Adrenal gland (tissue), 12 donors: ENCODE results near the gene RNU6-1. TPM values are rescaled to one million over a fixed set of nuclear protein-coding genes. Genes with fewer than 3 reads are reported as not detected.
A peak's percentile ranks its signal among the peaks of the same experiment; 100 is the strongest.

Experiments
- DNase-seq, 7 donors: peaks; one replicate each; pipeline ENCODE4 v3.0.0-alpha.2; 2019 to 2020
- H3K27ac ChIP-seq, 5 donors: fragments of 200-600 bp; sonication (generic) in 4 of 5; 1 replicate in 3 of 5; 2 replicates in 2 of 5; pipeline versions ENCODE4 v1.5.1 to v1.8.0; 2016 to 2020; ENCODE audit warnings: mild to moderate bottlenecking in 1 of 5
- H3K27me3 ChIP-seq: fragments of 200-600 bp; 2 replicates; pipeline ENCODE4 v1.8.0; 2021
- H3K36me3 ChIP-seq, 2 donors: fragments of 200-600 bp; replicated peaks in 1 of 2; 1 replicate in 1 of 2; 2 replicates in 1 of 2; pipeline versions ENCODE4 v1.5.1 to v1.8.0; 2018 to 2022
- H3K4me1 ChIP-seq, 2 donors: fragments of 200-600 bp; replicated peaks in 1 of 2; 1 replicate in 1 of 2; 2 replicates in 1 of 2; pipeline versions ENCODE4 v1.5.1 to v1.8.0; 2018 to 2021
- H3K4me3 ChIP-seq, 4 donors: fragments of 200-600 bp; sonication (generic) in 3 of 4; one replicate each; pipeline ENCODE4 v1.5.1; 2016 to 2018
- H3K9me3 ChIP-seq, 3 donors: fragments of 200-600 bp; sonication (generic) in 1 of 3; replicated peaks in 1 of 3; 1 replicate in 2 of 3; 2 replicates in 1 of 3; pipeline versions ENCODE4 v1.5.1 to v1.8.0; 2016 to 2021
- POLR2A ChIP-seq, 2 donors: fragments of 450-650 bp; IDR thresholded peaks; one replicate each; pipeline ENCODE4 v1.6.1; 2017; ENCODE audit warnings: antibody characterized with exemption in 2 of 2, mild to moderate bottlenecking in 2 of 2, moderate library complexity in 1 of 2
- WGBS, 4 donors: extraction: QIAGEN DNeasy Blood & Tissue Kit in 2 of 4; methylation state at CpG; one replicate each; pipeline versions ENCODE4 v1.1.5 to v1.1.7; 2013 to 2017; 5-methylcytosine and 5-hydroxymethylcytosine counted together
- intact Hi-C, 2 donors: fragments of 100-400 bp; cut with DNase I; formaldehyde crosslinking; loops; one replicate each; pipeline versions ENCODE4 v1.14.1 to v1.15.0; 2022 to 2023
- polyA plus RNA-seq, 3 donors: library from polyadenylated mRNA; stranded (reverse); fragments of 200-250 nt in 2 of 3; fragments of 350-450 nt in 1 of 3; fragmentation: Illumina TruSeq in 1 of 3; extraction: RNeasy Lipid Tissue Mini Kit (QIAGEN cat#74804) in 1 of 3; gene quantifications; one replicate each; pipeline ENCODE4 v1.2.3, GENCODE V29; 2013 to 2014
- total RNA-seq, 9 donors: library from RNA; depleted of rRNA in 4 of 9; stranded (reverse); fragments of >200 nt in 4 of 9; fragments of 120-200 nt in 1 of 9; fragmentation: NEBNext Ultra II Directional in 1 of 9; extraction: Animal tissue kit (Norgen Biotek cat#: 25700) in 1 of 9; gene quantifications; one replicate each; pipeline versions ENCODE4 v1.1.0 to v1.2.4, GENCODE V29; 2013 to 2023
- TF ChIP-seq, protein P1 (sequence below), 6 experiments: fragments of 450-650 bp in 4 of 6; fragments of 200-600 bp in 2 of 6; sonication (generic) in 1 of 6; IDR thresholded peaks; 1 replicate in 5 of 6; 2 replicates in 1 of 6; pipeline versions ENCODE4 v1.5.1 to v1.8.0; 2016 to 2021; ENCODE audit warnings: antibody characterized with exemption in 6 of 6, mild to moderate bottlenecking in 2 of 6, moderate library complexity in 1 of 6
- donor health status: healthy with polysubstance abuse.
- donor health status: Bipolar disorder and iron deficiency.
- donor health status: DM: yes; HTN: yes; CAD: no.
- donor health status: DM: no; HTN: no; CAD: no.
- donor health status: DM: no; HTN: no; CAD: no.
- donor health status: DM: yes; HTN: yes; CAD: no.

RNU6-1 gene
- total and polyA plus RNA-seq, 12 donors, result not detected

DNA sequence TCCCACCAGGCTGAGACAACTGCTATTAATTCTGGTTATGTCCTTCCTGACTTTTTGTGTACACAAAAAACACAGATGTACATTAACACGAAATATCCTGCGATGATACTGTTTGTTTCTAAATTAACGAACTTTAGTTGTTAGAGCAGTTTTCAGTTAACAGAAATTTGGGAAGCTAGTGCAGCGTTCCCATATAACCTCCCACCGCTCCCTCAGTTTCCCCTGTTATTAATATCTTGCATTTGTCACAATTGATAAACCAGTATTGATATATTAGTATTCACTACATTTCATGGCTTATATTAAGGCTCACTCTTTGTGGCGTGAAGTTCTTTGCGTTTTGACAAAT, 45.3 kb upstream of the RNU6-1 start:
- Histone ChIP-seq H3K4me1 (peaks cover 9 to 20% of the 10 kb centered on the region in 2 donors), H3K4me3 (peak overlapping the region in 2 of 4 donors; percentile 6 to 60), H3K36me3 (no peaks in the 10 kb centered on the region), H3K27ac (peak overlapping the region in 4 of 5 donors; percentile 56 to 82 (median 67)), H3K9me3 (no peaks in the 10 kb centered on the region), H3K27me3 (no peaks in the 10 kb centered on the region)
- TF ChIP-seq POLR2A (IDR thresholded peaks at IDR 0.05), result no peak
- TF ChIP-seq, protein P1, sequence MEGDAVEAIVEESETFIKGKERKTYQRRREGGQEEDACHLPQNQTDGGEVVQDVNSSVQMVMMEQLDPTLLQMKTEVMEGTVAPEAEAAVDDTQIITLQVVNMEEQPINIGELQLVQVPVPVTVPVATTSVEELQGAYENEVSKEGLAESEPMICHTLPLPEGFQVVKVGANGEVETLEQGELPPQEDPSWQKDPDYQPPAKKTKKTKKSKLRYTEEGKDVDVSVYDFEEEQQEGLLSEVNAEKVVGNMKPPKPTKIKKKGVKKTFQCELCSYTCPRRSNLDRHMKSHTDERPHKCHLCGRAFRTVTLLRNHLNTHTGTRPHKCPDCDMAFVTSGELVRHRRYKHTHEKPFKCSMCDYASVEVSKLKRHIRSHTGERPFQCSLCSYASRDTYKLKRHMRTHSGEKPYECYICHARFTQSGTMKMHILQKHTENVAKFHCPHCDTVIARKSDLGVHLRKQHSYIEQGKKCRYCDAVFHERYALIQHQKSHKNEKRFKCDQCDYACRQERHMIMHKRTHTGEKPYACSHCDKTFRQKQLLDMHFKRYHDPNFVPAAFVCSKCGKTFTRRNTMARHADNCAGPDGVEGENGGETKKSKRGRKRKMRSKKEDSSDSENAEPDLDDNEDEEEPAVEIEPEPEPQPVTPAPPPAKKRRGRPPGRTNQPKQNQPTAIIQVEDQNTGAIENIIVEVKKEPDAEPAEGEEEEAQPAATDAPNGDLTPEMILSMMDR (IDR thresholded peaks at IDR 0.05), result no peak
- intact Hi-C loops, result no loop called here
- WGBS, 4 donors, result 68 to 75% (median 69%) methylated on average over 7 of the region's 7 CpGs
- no peak for DNase-seq

DNA sequence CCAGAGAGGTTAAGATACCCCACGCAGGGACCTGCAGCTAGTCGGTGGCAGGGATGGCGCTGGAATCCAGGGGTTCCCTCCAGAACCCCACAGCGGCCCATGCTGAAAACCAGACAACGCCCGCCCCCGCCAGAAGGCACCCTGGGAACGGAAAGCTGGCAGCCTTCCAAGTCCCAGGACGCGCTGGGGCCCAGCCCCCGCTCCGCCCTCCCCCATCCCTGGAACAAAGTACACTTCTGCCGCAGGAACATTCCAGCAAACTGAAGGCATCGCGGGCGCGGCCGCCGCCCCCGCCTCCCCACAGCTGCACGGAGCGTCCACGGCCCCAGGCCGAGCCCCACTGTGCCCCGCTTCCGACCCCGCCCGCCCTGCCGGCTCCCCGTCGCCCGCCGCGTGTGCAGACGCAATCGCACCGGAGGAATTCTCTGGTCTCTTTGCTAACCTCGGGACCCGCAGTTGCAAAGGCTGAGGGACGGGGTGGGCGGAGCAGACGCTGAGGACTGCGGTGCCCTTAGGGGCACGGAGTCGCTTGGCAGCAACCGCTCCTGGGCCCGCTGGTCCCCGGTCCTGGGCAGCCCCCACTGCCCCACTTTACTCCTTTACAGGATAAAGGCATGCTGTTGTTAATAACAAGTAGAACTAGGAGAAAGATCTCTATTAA, 44.8 kb upstream of the RNU6-1 start:
- WGBS, 4 donors, result 1 to 32% (median 3%) methylated on average over 3 to 48 of the region's 48 CpGs
- DNase-seq, result peak; percentile 76 to 87 (median 85)
- peak overlapping the region in 4 of 5 donors; percentile 56 to 82 (median 67) for H3K27ac ChIP-seq
- peak overlapping the region in 3 of 4 donors; percentile 6 to 60 (median 34) for H3K4me3 ChIP-seq
- H3K9me3 ChIP-seq, result no peaks in the 10 kb centered on the region
- intact Hi-C loops, result no loop called here
- no peaks in the 10 kb centered on the region for H3K36me3 ChIP-seq
- no peaks in the 10 kb centered on the region for H3K27me3 ChIP-seq
- peaks cover 9 to 20% of the 10 kb centered on the region in 2 donors for H3K4me1 ChIP-seq
- TF ChIP-seq, protein P1 (IDR thresholded peaks at IDR 0.05), result no peak
- TF ChIP-seq POLR2A (IDR thresholded peaks at IDR 0.05), result peak in 1 of 2 donors; percentile 53

DNA sequence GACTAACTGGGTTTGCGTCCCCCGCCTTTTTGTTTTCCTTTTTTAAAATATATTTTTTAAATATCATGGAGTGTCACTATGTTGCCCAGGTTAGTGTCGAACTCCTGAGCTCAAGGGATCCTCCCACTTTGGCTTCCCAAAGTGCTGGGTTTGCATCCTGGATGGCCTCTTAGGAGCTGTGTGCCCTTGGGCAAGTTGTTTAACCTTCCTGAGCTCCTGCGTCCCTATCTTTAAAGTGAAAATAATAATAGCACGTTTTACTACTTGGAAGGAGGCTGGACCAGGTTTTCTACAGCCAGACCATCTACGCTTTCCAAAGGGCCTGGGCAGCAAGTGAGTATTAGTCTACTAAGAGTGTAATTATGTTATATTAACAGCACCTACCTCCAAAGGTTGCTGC, 44.2 kb upstream of the RNU6-1 start:
- Histone ChIP-seq H3K9me3 (no peaks in the 10 kb centered on the region), H3K36me3 (no peaks in the 10 kb centered on the region), H3K27ac (peak overlapping the region in 4 of 5 donors; percentile 56 to 82 (median 67)), H3K27me3 (no peaks in the 10 kb centered on the region), H3K4me3 (peak overlapping the region in 1 of 4 donors; percentile 60), H3K4me1 (peaks cover 9 to 20% of the 10 kb centered on the region in 2 donors)
- intact Hi-C loops, result no loop called here
- TF ChIP-seq POLR2A (IDR thresholded peaks at IDR 0.05), result no peak
- TF ChIP-seq, protein P1 (IDR thresholded peaks at IDR 0.05), result no peak
- WGBS, 4 donors, result 66 to 71% (median 70%) methylated on average over 6 of the region's 6 CpGs
- DNase-seq, result no peak

DNA sequence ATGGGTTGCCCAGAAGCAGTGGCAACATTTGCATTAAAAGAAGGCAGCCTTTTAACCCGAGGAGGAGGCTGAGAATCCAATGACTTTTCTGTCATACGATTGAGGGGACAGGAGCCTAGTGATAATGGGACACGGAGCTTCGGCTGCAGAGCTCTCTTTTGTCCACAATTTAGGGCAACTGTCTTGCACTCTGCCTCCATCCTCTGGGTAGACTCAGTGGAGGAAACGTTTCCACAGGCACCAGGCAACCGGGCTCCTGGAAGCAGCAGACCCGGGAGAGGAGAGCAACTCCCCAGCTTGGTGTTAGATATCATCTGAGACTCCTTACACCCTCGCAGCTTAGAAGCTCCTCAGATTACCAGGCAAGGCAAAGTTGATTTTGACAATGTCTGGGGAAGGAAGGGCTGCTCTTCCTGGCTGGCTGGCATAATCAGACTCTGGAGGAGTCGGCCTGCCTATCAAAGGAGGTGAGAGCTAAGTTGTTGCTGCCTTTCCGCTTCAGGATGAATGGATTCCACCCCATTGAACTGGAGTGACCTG, 43.5 kb upstream of the RNU6-1 start:
- Histone ChIP-seq H3K4me1 (peaks cover 9 to 20% of the 10 kb centered on the region in 2 donors), H3K9me3 (no peaks in the 10 kb centered on the region), H3K27ac (peak overlapping the region in 1 of 5 donors; percentile 82), H3K27me3 (no peaks in the 10 kb centered on the region), H3K36me3 (no peaks in the 10 kb centered on the region), H3K4me3 (no peak overlapping the region)
- intact Hi-C loops, result no loop called here
- 64 to 82% (median 78%) methylated on average over 10 of the region's 10 CpGs for WGBS, 4 donors
- no peak for DNase-seq
- no peak for TF ChIP-seq POLR2A (IDR thresholded peaks at IDR 0.05)
- TF ChIP-seq, protein P1 (IDR thresholded peaks at IDR 0.05), result no peak
